ENCODE measurements around the gene GRID1. TPM values are rescaled to one million over a fixed set of nuclear protein-coding genes. Genes with fewer than 3 reads are reported as not detected.

Gene GRID1
- not detected in 2 replicates for total RNA-seq (2014; rRNA removed; shearing (Covaris generic))

- DNase-seq (ENCODE audit: low read depth): no peak
Measured at GRCh38 chr10:86366033-86366901, at the start of gene GRID1. TSS of gene GRID1 (minus strand) at chr10:86366795.

GRCh38 chr10:86415583-86415982, 49.0 kb upstream of the GRID1 start:
- no peak for DNase-seq (ENCODE audit: low read depth)

- DNase-seq (ENCODE audit: low read depth): no peak
Measured at GRCh38 chr10:86415116-86415515, 48.5 kb upstream of the GRID1 start.

- DNase-seq (ENCODE audit: low read depth): no peak
Measured at GRCh38 chr10:86413046-86413728, 46.6 kb upstream of the GRID1 start.

GRCh38 chr10:86411852-86412560, 45.4 kb upstream of the GRID1 start:
- DNase-seq (ENCODE audit: low read depth): no peak

GRCh38 chr10:86411281-86411841, 44.8 kb upstream of the GRID1 start:
- peak; percentile 68 for DNase-seq (ENCODE audit: low read depth)

- peak; percentile 87 for DNase-seq (ENCODE audit: low read depth)
Measured at GRCh38 chr10:86410542-86411124, 44.0 kb upstream of the GRID1 start.

GRCh38 chr10:86409183-86409582, 42.6 kb upstream of the GRID1 start:
- DNase-seq (ENCODE audit: low read depth): no peak

- peak; percentile 52 for DNase-seq (ENCODE audit: low read depth)
Measured at GRCh38 chr10:86403183-86403797, 36.7 kb upstream of the GRID1 start.

- DNase-seq (ENCODE audit: low read depth): peak; percentile 50
Measured at GRCh38 chr10:86402283-86402941, 35.8 kb upstream of the GRID1 start.

- no peak for DNase-seq (ENCODE audit: low read depth)
Measured at GRCh38 chr10:86401588-86402282, 35.1 kb upstream of the GRID1 start.

- peak; percentile 68 for DNase-seq (ENCODE audit: low read depth)
Measured at GRCh38 chr10:86400705-86401587, 34.4 kb upstream of the GRID1 start.

GRCh38 chr10:86399879-86400704, 33.5 kb upstream of the GRID1 start:
- peak; percentile 95 for DNase-seq (ENCODE audit: low read depth)

GRCh38 chr10:86399514-86399878, 32.9 kb upstream of the GRID1 start:
- DNase-seq (ENCODE audit: low read depth): no peak

- DNase-seq (ENCODE audit: low read depth): no peak
Measured at GRCh38 chr10:86397120-86397519, 30.5 kb upstream of the GRID1 start.

GRCh38 chr10:86393862-86394455, 27.4 kb upstream of the GRID1 start:
- DNase-seq (ENCODE audit: low read depth): no peak

- DNase-seq (ENCODE audit: low read depth): no peak
Measured at GRCh38 chr10:86393362-86393761, 26.8 kb upstream of the GRID1 start.

GRCh38 chr10:86392723-86393094, 26.1 kb upstream of the GRID1 start:
- no peak for DNase-seq (ENCODE audit: low read depth)

Measured in M059J (cell line).